Measurements from ENCODE around the gene GLI3.

GLI3 gene

DNA sequence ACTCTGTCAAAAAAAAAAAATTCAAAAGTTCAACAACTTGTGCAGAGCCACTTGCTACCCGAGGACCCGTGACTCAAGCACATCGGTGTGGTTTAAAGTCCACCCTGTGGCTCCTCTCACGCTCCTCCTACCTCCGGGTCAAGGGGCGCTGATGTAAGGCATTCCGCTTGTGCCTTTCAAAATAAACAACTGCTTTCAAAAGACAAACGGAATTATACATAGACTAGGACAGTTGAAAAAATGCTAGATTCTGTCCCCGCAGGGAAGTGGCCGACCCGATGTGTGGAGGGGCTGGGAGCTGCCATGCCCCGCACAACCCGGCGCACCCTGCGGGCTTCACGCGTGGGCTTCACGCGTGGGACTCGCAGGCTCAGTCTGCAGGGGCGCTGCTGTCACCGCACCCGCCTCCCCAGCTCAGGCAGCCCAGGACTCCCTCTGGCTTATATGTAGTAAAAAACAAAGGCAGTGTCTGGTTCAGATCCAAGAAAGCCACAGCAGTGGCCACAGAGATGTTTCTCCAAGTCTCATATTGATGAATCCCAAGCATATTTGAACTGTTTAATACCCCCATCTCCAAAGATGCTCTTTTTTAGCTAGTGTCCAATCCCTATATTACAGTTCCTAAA lies 294.4 kb downstream of the GLI3 start:
- in situ Hi-C loops (cut with MboI; ENCODE audit: low sequenced_read_pairs), result no loop called here

DNA sequence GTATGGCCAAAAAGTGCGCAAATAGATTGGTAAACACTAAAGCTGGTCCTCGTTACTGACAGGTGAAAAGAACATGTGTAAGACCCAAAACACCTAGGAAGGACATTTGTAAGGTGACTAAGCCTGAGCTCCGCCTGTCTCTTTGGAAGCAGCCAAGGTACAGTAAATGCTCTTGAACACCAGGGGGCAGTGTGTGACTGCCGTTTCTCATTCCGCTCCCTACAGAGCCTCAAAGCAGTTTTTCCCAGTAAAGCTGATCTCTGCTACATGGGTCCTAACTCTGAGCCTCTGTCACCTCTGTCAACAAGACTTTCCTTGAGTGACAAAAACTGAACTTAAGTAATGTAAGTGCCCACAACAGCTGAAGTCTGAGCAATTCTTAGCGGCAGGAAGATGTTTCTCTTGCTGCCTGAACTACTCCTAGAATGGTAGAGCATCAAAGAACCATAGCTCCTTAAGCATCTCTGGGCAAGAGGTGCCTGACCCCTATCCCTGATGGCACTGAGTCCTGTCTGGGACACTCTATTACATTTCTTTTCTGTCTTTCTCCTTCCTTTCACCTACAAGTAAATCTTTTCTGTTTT lies 296.2 kb downstream of the GLI3 start:
- in situ Hi-C loops (cut with MboI; ENCODE audit: low sequenced_read_pairs), result no loop called here

DNA sequence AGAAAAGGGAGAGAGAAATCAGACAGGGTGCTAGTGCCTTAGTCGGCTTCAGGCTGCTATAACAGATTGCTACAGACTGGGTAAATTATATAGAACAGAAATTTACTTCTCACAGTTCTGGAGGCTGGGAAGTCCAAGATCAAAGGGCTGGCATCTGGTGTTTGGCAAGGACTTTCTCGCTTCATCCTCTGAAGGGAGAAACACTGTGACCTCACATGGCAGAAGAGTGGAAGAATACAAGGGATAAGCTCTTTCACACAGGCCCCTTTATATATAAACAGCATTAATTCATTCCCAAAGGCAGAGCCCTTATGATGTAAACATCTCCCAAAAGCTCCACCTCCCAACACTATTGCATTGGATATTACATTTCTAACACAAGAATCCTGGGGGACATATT lies 298.6 kb downstream of the GLI3 start:
- in situ Hi-C loops (cut with MboI; ENCODE audit: low sequenced_read_pairs), result no loop called here

DNA sequence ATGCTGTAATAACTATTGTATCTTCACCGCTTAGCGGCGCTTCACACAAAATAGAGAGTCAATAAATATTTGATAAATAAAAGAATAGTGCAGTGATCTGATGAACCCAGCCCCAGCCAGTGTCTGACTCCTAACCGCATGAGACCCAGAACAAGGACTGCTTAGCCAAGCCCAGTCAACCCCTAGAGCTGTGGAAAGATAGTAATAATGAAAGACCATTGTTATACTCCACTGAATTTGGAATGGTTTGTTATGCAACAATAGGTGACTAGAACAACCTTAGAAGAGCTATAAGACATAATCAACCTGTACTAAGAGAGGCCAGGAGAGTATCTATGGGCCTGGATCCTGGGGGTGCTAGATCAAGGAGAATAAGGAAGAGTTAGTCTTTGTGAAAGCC lies 303.6 kb downstream of the GLI3 start:
- in situ Hi-C loops (cut with MboI; ENCODE audit: low sequenced_read_pairs), result no loop called here

DNA sequence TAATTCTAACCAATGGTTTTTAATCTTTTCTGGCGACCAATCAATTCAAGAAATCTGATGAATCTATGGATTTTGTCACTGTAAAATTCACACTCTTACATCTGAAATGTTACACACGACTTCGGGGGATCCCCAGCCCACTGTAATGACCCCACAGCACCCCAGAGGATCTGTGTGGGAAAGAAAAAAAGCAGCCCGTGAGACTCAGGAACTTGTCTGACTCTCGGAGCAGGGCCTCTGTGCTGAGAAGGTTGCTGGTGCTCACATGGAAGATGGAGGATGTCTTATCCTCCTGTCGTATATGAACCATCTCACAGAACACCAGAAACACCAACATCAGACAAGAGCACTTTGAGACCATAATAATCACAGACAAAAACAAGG lies 305.8 kb downstream of the GLI3 start:
- in situ Hi-C loops (cut with MboI; ENCODE audit: low sequenced_read_pairs), result no loop called here

DNA sequence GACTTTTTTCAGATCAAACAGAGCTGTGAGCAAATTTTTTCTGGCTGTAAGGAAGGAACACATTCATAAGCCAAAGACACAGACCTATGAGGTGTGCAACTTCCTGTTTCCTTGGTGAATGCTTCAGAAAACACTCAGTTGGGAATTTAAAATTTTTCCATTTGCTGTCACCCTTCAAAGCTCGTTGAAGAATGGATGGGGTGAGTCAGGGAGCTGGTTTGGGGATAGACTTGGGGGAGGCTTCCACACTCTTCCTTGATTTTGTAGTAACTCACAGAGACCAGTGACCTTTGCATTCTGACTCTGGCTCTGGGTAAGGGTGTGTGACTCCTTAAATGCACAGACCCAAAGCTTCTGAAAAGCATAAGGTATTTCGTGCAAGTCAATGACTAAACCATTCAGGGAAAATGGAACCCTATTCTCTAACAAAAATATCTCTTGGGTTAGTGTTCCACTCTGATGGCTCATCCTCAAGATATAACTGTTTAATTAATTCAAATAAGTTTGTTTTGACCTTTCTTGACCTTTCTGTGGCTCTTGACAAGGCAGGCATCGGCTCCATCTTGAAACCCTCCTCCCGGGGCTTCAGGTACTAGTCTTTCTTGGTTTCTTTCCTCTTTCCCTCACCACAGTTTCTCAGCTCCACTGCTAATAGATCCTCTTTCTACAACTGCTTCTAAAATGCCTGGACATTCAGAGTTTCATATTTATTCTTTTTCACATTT lies 306.3 kb downstream of the GLI3 start:
- in situ Hi-C loops (cut with MboI; ENCODE audit: low sequenced_read_pairs), result no loop called here

DNA sequence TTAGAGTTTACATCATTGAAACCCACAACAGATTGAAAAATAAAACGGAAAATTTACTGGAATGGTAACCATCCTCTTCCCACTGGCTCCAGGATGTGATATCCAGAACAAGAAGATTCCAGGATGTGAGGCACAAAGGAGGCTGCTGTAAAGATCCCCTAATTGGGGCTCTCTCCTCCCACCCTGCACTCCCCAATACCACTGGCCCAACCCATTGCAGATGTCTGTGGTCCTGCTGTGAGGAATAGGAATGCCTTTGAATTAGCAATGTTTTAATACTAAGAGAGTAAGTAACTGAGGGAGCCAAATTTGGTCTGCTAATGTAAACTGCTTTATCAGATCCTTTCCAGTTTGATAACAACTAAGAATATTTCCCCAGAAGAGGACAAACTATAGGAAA lies 308.2 kb downstream of the GLI3 start:
- in situ Hi-C loops (cut with MboI; ENCODE audit: low sequenced_read_pairs), result no loop called here

DNA sequence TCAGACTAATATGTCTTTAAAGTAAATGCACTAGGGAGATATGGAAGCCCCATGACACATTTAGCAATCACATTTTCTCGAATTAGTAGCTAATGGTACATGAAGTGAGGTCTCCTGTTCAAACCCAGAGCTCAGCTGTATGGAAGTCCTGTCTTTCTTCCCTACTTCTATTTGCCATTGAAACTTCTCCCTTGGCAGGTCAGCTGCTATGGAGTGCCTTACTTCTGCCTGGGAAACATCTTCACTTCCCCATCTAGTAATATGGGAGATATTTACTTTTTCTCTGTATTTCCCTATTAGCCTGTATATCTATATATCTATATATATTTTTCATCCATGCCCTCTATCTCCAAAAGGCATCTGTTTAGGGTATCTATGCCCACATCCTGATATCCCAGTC lies 308.8 kb downstream of the GLI3 start:
- in situ Hi-C loops (cut with MboI; ENCODE audit: low sequenced_read_pairs), result no loop called here

DNA sequence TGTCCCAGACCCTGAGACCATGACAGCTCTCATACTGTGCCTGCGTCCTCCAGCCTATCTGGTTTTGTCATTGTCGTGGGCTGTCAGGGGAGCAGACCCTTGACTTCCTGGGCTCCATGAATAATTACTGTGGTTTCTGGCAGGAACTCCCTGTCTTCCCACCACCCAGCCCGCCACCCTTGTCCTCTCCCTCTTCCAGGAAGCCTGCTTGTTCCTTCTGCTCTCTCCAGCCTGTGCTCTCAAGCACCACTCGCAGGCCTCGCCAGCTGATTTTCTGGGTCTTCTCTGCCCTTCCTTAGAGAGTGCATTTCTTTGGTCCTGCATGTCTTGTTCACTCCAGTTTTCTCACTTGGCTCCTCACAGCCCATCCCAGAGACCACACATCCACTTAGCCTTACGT lies 309.6 kb downstream of the GLI3 start:
- in situ Hi-C loops (cut with MboI; ENCODE audit: low sequenced_read_pairs), result no loop called here

DNA sequence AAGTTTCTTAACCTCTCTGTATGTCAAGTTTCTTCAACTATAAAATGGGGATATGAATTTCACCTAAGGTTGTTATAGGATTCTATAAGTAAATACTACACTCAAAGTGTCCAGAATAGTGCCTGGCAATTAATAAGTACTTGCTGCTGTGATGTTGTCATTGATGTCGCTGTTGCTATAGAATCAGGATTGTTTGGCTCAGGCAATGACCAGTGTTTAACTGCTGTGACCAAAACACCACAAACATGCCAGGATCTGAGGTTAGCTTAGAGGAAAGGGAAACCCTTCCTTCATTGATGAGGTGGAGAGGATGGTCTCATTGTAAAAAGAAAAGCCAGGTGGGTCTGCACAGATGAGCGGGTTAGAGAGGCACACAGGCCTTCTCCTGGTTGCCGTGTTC lies 311.1 kb downstream of the GLI3 start:
- in situ Hi-C loops (cut with MboI; ENCODE audit: low sequenced_read_pairs), result no loop called here

DNA sequence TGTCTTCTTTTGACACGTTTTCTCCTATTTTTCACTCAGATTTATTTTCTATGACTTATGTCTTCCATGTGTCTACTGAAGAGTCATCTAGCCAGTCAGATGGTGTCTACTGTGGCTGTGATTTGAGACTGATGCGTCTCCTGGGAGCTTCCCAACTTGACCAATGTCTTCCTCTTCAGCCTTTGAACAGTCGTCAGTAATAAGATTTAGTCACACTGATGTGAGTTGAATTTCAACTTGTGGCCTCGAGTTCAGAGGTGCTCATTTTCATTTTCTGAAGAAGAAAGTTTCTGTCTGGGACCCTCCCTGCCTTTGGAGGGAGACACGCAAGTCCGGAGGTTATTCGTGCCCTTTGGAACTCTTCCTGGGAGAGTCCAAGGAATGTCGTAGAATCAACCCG lies 312.2 kb downstream of the GLI3 start:
- in situ Hi-C loops (cut with MboI; ENCODE audit: low sequenced_read_pairs), result no loop called here

DNA sequence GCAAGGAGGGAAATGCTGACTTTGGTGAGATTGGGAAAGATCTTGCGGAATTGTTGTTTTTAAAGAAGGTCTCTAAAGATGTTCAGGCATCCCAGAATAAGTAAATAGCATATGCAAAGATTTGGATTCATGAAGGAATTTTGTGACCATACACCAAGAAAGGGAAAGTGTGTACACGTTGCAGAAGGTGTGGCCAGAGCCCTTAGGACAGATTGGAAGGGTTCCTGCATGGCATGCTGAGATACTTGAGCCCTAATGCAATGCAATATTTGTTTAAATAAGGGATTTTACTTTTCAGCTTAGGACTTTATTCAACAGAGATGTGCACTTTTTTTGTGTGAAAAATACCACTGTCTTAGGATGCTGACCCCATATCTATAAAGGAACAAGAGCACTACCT lies 314.6 kb downstream of the GLI3 start:
- in situ Hi-C loops (cut with MboI; ENCODE audit: low sequenced_read_pairs), result no loop called here

DNA sequence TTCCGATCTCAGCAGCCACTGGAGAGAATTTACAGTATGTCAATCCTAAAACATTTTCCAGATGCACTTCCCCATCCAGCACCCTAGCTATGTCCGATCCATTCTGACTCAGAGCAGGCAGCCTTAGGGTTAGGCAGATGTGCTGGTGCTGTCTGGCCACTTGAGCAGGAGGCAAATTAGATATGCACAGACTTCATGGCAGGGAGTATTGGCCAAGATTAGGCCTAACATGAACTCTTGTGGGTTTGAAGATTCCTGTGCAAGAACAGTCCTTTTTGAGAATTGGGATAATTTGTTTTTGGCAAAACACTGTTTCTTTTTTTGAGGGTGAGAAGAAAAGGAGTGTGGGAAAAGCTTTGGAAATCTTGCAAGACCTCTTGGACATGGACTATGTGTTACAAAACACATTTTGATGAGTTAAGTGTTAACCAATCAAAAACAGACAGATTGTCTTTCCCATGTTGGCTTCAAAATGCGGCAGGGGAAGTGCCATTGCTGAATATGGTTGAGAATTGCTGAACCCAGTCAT lies 315.5 kb downstream of the GLI3 start:
- in situ Hi-C loops (cut with MboI; ENCODE audit: low sequenced_read_pairs), result no loop called here

DNA sequence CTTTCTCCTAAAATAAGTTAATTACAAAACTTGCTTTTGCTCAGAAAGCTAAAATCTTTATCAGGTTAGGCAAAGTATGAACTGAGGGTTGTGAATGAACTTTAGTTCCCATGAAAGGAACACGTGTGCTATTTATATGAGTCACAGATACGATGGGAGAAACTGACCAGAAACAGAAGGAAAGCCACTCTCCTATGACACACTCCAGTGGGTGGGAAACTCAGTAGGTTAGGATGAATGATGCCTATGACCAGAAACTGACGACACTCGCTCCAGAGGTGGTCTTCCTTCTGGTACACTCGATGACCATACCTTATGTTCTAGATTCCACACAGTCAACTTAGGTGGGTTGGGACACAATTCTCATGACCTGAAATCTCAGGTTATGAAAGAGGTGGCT lies 318.4 kb downstream of the GLI3 start:
- in situ Hi-C loops (cut with MboI; ENCODE audit: low sequenced_read_pairs), result no loop called here

DNA sequence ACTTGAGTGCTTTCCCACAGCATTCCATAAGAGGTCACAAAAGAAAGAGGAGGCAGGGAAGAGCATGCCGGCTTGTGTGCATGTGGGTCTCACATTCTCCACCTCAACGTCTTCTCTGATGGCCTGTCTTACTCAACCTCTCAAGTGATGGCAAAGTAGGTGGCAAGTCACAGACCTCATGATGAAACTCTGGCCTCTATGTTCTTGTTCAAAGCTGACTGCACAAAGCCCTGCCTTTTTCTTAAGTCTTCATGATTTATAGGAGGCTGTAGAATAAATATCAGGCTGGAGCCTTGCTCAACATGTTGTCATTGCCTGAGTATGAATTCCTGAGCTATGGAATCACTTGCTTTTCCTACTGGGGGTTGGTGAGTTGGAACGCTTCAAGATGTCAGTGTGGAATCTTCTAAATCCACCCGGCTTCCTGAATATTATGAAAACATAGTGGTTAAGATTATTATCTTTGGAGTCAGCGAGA lies 320.5 kb downstream of the GLI3 start:
- in situ Hi-C loops (cut with MboI; ENCODE audit: low sequenced_read_pairs), result no loop called here

DNA sequence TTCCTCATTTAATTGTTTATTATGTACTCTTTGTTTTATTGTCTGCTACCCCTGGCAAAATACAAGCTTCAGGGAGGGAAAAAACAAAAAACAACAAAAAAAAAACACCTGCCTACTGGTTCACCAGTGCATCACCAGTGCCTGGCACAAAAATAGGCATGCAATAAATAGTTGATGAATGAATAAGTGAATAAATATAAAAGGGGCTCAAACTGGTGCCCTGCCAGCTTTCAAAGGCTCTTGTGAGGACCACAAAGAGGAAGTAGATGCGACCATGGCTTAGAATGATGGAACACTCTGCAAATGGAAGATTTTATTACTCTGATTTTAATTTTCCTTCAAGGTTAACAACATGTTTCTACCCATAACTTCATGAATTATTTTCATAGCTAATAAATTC lies 321.1 kb downstream of the GLI3 start:
- in situ Hi-C loops (cut with MboI; ENCODE audit: low sequenced_read_pairs), result no loop called here

DNA sequence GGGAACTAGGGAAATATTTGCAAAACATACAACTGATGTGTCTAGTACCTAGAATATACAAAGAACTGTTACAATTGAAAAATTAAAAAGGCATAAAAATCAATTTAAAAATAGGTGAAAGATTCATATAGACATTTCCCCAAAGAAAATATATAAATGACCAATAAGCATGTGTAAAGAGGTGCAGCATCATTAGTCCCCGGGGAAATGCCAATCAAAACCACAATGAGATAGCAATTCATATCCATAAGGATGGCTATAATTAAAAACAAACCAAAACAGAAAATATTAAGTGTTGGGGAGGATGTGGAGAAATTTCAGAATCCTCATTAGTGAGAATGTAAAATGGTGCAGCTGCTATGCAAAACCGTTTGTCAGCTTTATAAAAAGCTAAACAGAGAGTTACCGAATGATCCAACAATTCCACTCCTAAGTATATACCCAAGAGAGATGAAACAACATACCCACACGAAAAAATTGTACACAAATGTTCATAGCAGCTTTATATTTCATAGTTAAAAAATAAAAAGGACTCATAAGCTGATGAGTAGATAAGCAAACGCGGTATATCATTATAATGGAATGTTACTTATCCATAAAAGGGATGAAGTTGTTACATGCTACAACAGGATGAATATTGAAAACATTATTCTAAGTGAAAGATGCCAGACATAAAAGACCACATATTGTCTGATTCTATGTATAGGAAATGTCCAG lies 324.0 kb downstream of the GLI3 start:
- in situ Hi-C loops (cut with MboI; ENCODE audit: low sequenced_read_pairs), result no loop called here

DNA sequence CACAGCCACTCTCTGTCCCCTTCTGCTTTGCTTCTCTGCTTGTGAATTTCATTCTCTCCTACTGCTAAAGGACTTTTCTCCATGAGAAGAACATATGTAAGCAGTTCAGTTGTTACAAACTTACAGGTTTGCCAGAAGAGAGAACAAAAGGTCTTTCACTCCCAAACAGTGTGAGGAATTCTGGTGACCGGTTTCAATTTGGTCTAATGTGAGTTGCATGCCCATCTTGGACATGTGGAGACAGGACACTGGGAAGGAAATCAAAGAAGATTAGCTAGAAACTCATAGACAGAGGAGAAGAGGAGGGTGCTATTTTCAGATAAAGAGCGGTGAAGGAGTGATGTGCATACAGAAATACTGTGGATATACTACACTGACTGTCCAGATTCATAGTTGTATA lies 324.6 kb downstream of the GLI3 start:
- in situ Hi-C loops (cut with MboI; ENCODE audit: low sequenced_read_pairs), result no loop called here

DNA sequence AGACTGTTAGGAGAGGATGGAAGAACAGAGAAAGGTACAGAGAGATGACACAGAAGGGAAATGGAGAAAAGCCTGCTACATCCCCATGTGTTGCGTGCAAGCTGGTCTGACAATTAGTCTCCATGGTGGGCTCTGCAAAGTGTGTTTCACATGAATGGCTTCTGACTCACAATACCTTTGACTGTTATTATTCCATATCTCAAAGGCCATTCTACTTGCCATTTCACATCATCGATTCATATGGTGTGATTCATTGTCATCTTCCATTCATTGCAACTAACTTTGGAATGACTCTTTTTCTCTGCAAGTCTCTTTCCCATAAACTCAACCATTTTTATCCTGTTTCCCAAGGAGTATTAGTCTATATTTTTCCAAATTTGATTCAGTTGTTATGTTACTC lies 325.2 kb downstream of the GLI3 start:
- in situ Hi-C loops (cut with MboI; ENCODE audit: low sequenced_read_pairs), result no loop called here
